GM19468 (cell line): Measurements from ENCODE around the gene LIPE.
"Not testable (repeated sequence)": the region's sequence is repeated elsewhere in the genome, so short reads cannot be mapped to it uniquely, and the experiment has no call there.

Source experiments
- ATAC-seq: cut with Tn5 transposase; IDR thresholded peaks from one replicate; pipeline ENCODE4 v1.9.1; 2021; ENCODE audit warnings: mild to moderate bottlenecking, moderate library complexity, moderate number of reproducible peaks; ENCODE audit not compliant: unreplicated experiment; ENCODE audit errors: extremely low read depth

LIPE gene

DNA sequence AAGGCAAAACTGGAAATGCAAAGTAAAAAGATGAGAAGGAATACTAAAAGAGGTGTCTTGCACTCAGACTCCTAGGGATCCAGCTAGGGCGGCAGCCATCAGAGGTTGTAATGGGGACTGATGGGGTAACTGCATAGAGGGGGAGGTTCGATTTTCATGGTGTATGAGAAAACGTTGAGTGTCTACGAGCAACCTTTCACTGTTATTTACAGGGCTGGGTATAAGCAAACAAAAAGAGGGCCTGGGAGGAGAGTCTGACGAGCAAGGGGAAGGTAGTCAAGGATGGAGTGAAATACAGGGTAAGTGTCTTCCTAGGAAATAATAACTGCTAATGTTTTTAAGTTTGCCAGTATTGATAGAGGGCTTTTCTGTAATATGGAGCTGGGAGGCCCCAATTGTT is 21.1 kb upstream of the LIPE start:
- ATAC-seq = not testable (repeated sequence)

DNA sequence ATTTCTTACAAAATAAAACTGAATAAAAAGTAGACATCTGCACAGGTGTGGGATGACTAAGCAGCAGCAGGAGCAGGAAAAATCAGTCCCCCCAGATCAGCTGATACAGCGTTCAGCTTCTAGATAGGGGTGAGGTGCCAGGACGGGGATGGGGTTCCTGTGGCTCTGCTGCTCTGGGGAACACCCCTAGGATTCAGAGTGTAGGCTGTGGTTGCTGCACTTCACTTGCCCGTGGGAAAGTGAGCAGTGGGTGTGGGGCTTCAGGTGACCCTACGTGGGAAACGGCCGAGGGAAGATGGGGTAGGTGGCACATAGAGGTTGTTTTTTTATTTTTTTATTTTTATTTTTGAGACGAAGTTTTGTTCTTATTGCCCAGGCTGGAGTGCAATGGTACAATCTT is 18.8 kb upstream of the LIPE start:
- no peak for ATAC-seq

DNA sequence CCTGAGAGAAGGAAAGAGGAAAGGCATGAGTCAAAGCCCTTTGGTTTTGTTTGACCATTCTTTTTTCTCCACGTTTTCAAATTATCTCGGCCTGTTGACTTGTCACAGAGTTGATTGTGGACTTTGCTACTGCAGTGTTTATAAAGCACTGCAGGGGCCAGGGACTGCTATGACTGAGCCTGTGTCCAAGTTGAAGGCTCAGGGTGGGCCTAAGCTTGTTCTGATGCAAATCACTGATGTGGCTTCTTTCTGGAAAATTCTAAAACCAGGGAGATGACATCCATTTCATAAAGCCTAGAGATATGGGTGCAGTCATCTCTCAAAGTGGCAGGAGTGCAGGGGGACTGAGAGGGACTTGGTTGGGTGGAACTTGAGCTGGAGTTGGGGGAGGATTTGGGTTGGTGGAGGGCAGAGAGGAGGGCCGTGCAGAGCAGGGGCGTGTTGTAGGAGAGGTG is 16.8 kb upstream of the LIPE start:
- no peak for ATAC-seq

DNA sequence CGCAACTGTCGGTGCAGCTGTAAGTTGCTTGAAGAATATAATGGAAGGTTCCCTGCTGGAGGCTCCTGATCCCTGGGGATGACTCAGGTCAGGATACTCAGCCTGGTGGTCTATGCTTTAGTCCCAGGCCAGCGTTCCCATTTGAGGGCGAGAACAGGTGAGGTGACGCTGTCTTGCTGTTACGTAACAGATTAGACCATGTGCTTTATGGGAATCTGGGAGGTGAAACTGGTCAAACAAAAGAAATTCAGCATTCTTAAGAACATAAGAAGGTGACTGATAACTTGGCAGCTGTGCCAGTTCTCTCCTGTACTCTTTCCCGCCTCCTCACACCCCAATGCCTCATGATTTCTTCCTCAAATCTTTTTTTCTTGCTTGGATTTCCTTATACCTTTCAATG is 15.6 kb upstream of the LIPE start, which contains the start of gene CXCL17:
CXCL17 (minus strand) TSS at position 114 of the 400 bp plus-strand sequence. CDS start 114 bp downstream, outside the sequence.
- no peak for ATAC-seq

DNA sequence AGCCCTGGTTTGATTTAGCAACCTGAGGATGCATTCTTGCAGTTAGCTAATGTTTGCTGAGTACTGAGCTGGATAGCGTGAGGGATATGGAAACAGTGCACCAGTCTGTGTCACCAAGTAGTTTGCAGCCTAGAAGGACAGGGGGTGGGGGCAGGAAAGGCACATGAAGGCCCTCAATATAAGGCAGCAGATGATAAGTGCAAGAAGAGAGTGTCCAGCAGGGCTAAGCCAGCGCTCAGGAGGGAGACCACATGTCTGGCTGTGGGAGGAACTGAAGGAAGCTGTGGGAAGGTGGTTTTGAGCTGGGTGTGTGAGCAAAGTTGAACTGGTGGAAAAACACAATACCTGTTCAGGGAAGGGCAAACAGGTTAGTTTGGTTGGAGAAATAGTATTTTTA is 13.9 kb upstream of the LIPE start:
- no peak for ATAC-seq

DNA sequence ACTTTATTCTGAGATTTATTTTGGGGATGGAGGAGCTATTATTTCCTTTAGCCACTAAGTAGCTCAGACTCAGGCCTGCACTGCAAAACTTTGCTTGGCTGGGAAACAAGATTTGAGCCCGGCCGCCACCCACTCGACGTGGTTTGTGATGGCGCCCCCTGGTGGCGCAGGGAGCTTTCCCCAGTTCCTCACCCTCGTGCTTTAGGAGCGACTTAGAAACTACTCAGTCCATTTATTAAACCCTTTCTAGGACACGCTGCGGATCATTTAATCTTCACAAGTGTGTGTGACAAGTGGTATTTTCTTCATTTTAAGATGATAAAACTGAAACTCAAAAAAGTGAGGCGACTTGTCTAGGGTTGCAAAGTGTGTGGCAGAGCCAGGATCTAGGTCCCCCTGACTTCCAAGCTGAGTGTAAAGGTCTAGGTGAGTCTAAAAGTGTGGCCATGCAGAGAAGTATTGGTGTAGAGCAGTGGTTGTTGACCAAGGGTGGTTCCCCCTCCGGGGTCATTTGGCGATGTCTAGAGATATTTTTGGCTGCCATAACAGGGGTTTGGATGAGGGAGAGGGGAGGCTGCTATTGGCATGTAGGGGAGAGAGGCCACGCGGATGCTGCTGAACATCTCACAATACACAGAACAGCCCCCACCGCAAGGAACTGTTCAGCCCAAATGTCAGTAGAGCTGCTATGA is 13.3 kb upstream of the LIPE start:
- no peak for ATAC-seq

DNA sequence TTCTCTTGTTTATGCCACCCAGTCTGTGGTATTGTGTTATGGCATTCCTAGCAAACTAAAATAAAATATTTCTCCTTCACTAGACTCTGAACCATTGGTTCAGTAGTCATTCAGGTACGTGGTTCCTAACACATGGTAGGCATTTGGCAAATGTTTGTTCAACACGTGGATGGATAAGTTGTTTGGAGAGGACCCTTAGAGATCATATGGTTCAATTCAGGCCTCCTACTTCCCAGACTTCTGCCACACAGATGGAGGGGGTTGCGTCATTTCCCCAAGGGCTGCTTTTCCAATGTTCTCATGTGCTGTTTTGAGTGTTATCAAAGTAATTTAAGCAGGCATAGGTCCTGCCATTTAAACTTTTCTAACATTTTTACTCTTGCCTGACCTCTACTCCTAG is 8.8 kb upstream of the LIPE start:
- no peak for ATAC-seq

DNA sequence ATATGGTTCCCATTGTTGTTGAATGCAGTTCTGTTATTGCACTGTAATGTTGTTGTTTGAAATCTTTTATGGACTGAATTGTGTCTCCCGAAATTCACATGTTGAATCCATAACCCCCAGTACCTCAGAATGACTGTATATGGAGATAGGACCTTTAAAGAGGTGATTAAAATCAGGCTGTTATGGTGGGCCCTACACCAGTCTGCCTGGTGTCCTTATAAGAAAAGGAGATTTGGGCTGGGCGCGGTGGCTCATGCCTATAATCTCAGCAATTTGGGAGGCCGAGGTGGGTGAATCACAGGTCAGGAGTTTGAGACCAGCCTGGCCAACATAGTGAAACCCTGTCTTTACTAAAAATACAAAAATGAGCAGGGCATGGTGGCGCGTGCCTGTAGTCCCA is 8.1 kb upstream of the LIPE start:
- no peak for ATAC-seq

DNA sequence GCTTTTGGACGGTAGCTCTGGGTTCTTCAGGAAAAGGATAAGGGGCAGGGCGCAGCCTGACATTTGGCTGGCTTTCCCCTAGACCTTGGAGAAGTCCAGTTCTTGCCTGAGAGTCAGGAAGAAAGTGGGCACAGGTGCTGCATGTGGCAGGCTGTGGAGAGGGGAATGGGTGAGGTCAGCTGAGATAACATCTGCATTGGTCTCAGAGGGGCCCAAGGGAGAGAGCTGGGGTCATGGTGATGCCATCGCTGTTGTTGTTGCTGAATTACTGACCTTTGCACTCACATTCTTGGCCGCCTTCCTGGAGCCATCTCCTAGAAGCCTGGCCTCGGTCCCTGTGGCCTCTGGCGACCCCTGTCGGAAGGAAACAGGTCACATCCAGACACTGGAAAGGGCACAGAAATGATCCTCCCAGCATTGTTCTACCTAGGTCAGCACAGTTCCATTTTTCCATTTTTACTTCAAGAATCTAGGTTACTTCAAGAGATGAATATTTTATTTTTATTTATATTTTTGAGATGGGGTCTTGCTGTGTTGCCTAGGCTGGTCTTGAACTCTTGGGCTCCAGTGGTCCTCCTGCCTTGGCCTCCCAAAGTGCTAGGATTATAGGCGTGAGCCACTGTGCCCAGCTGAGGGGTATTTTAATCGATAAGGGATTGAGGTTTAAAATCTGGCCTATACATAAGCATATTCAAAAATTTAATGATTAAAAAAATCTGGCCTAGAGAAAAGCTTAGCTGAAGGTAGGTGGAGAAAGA is 6.5 kb upstream of the LIPE start:
- ATAC-seq = no peak

DNA sequence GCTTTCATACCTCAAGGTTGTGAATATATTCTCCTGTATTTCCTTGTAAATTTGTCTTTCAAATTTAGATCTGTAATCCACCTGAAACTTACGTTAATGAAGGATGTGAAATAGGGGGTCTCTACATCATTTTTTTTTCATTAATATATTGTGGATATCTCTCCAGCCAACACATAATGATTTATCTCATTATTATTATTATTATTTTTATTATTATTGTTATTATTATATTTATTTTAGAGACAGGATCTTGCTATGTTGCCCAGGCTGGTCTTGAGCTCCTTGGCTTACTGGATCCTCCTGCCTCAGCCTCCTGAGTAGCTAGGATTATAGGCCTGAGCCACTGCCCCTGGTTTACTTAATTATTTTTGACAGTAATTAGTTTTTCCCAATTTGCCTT is 4.3 kb upstream of the LIPE start:
- ATAC-seq = no peak

DNA sequence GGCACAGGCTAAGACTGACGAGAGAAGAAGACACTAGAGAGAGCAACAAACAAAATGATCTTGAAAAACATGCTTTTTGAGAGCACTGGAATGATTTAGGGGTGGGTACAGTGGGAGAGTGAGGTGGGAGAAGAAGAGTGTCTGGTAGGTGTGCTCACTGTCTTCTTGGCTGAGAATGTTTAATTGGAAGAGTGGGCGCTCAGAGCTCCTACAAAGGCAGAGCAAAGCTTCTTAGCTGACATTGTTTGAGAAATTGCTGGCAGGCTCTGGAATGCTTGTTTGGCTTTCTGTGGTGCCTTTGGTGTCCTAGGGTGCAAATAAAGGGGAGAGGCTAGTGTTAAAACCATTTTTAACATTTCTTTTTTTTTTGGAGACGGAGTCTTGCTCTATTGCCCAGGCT is 1.5 kb upstream of the LIPE start:
- ATAC-seq = no peak

DNA sequence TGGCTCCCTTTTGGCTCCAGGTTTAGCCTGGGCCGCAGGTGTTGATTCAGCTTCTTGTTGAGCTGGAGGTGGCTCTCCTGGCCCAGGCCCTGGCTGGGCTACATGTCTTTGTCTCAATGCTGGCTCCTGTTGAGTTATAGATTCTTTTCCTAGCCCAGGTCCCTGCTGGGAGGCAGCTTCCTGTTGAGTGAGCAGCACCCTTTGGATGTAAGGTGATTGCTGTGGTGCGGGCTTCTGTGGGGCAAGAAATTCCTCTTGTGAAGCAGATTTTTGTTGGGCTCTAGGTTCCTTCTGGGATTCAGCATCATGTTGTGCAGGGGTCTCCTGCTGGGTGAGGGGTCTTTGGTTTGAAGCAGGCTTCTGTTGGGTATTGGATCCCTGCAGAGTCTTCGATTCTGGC is 545 bp downstream of the LIPE start:
- no peak for ATAC-seq

DNA sequence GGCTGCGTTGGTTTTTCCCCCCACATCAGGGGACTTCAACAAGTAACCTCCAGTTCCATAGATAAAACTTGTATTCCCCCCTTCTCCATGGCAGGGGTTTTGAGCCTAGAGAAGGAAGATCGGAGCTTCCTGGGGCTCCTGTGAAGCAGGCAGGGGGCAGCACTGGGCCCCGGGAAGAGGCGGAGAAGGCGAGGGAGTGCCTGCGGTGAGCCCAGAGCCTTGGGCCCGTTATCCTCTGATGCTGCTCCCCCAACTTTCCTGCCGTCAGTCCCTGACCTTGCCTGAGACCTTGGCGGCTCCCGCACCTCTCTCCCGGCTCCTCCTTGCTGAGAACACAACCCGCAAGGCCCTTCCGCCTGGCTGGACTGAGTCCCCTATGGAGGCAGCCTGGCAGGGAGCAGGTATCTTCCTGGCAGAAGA is 2.5 kb downstream of the LIPE start:
- no peak for ATAC-seq

DNA sequence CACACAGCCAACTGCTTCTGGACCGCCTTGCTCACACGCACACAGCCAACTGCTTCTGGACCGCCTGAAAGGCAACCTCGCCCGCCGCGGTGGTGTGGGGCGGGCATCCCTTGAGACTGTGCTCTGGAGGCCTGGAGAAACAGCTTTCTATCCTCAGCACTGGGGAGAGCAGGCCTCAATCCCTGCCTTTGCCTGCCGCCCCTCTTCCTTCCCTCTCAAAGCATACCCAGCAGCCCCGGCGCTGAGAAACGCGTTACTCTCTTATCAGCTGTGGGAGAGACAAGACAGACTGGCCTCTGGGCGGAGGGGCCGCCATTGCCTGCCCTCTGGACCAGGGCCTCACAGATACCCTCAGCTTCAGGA is 2.9 kb downstream of the LIPE start:
- no peak for ATAC-seq

DNA sequence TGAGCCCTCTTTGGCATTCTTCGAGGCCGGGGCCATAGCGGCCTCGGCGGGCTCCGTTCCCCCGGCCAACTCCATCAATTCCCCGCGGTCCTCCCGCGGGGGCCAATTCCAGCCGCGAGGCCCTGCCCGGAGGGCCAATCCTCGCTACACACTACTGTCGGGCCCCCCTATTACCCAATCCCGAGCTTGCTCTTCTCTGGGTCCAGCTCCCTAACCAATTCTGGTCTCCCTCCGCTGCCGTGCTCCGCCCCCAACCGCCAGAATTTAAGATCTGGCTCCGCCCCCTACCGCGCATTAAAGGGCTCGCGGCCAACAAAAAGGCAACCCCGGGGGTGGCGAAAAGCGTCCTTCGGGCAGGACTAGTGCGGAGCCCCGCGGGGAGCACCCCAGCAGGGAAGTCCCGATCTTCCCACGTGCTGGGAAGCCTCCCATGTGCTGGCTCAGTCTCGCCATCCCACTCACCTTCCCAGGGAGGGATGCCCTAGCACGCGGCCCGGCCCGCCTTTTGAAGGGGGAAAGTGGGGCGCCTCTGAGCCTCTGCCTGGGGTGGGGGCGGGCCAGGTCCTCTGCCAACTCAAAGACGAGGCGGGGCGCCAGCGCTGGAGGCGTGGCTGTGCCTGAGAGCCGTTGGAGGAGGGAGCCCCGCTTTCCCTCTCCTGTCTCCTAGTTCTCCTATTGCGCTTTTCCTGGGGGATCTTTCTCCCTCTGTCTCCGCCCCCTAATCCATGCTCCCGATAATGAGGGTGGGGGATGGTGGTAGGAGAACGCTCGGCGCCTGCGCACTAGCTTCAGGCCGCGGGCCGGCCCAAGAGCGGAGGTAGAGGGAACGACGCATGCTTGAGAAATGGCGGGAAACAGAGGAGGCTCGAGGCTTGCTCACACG is 3.5 kb downstream of the LIPE start:
- ATAC-seq = peak; percentile 50

DNA sequence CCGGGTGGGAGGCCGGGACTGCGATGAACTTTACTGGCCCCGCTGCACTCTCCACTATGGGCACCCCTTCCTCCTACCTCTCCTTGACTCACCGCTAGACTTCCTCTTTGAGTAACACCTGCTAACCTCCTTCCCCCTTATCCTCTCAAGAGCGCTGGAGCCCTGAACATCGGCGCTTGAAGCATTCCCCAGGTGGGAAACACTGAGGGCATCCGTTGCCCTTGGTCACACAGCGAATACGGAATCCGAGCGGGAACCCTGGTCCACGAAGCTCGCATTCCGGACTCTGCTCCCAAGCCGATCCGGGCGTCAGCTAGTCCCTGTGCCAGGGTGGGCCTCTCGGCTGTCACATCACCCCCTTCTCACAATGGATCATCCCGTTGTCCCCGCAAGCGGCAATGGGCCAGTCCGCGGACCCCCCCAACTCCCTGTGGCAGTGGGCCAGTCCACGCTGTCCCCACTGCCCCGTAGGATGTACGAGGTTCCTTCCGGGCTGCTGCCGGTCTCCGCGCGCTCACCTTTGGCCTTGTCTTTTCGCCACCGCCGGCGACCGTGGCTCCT is 4.2 kb downstream of the LIPE start:
- no peak for ATAC-seq

DNA sequence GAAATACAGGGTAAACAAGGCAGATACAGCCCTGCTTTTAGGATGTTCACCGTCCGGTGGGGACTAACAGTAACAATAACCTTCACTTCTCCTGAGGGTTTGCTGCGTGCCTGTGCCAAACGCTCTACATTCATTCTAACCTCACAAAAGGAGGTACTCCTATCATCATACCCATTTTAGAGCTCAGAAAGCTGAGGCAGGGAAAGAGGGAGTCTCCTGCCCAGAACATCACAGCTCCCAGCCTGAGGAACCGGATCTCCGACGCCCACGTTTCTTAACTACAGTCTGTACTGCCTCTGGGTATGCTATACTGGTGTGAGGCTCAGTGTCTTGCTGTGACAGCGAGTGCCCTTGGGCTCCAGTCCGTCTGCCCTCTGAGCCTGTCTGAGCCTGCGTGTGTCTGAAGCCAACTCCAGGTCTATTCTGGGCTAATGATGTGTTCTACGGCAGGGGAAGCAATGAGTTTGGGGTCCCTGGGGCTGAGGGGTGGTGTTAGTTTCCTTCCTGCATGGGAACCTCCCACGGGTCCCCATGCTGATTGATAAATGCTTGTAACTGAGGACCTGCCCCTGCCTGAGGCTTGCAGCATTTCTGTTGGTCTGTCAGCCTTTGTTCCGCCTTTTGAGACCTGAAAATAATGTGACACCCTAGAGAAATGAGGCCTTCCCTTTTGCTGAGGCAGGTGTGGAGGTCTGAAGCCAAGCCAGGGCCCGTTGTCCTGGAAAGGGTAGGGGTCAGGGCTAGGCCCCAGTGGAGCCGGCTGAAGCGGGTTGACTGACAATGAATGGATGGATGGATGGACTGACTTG is 4.9 kb downstream of the LIPE start:
- no peak for ATAC-seq

DNA sequence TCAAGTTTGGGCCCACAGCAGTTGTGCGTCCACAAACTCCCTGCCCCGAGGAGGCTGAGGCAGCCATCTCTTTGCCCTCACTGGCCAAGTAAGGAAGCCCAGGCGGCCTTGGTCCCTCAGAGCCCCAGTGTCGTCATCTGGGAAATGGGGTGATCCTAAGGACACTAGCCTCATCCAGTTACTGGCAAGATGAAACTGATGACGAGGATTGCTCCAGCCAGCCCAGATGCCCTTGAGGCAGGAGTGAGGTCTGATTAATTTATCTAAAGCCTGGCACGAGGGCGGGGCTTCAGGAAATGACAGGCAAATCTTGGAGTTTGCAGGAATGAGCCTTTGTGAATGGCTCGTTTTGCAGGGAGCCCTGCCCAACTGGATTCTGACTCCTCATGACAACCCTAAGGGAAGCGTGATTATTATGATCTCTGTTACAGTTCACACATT is 5.6 kb downstream of the LIPE start:
- ATAC-seq = no peak

DNA sequence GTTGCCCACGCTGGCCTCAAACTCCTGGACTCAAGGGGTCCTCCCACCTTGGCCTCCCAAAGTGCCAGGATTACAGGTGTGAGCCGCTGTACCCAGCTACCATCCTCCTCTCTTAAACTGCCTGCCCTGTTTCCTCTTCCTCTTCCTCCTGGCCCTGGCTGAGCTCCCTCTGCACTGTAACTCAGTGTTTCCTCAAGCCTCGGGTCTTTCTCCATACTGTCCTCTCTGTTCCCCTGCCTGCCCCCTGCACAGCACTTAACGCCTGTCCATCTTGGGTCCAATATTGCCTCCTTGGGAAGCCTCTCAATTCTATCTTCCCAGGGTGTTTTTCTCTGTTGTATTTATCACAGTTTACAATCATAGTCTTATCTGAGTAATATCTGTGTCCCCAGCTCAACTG is 6.1 kb downstream of the LIPE start:
- no peak for ATAC-seq
